Right lobe of liver (tissue), 4 donors: Measurements from ENCODE around the gene RBFOX2.

ENCODE experiments used
- CTCF ChIP-seq, 4 donors: fragments of 200-600 bp in 3 of 4; fragments of 450-650 bp in 1 of 4; IDR thresholded peaks; one replicate each; pipeline versions ENCODE4 v1.5.1 to v1.8.0; 2016 to 2022; ENCODE audit warnings: antibody characterized with exemption in 4 of 4, mild to moderate bottlenecking in 2 of 4
- POLR2A ChIP-seq: fragments of 450-650 bp; IDR thresholded peaks from one replicate; pipeline ENCODE4 v1.6.1; 2017; ENCODE audit warnings: antibody characterized with exemption, mild to moderate bottlenecking
- donor health status: DM: no; HTN: no; CAD: no.
- donor health status: DM: no; HTN: no; CAD: no.
- donor health status: DM: no; HTN: yes; CAD: no.

- TF ChIP-seq CTCF (IDR thresholded peaks at IDR 0.05) (no peak), POLR2A (no peak)
Observed at GRCh38 chr22:36056980-36057379, 28.4 kb upstream of the RBFOX2 start.
